Loucy (cell line): ENCODE measurements around the gene CCL14.

Experiments
- EZH2phosphoT487 ChIP-seq: fragments of 200-600 bp; IDR thresholded peaks from 2 replicates; pipeline ENCODE4 v1.6.1; 2018; ENCODE audit warnings: antibody characterized with exemption, mild to moderate bottlenecking, moderate library complexity, borderline replicate concordance
- TF ChIP-seq, protein P1 (sequence below): fragments of 200-600 bp; sonication (generic); conservative IDR thresholded peaks from 2 replicates; pipeline ENCODE4 v1.5.1; 2014; ENCODE audit warnings: mild to moderate bottlenecking, antibody characterized with exemption, low read length

DNA sequence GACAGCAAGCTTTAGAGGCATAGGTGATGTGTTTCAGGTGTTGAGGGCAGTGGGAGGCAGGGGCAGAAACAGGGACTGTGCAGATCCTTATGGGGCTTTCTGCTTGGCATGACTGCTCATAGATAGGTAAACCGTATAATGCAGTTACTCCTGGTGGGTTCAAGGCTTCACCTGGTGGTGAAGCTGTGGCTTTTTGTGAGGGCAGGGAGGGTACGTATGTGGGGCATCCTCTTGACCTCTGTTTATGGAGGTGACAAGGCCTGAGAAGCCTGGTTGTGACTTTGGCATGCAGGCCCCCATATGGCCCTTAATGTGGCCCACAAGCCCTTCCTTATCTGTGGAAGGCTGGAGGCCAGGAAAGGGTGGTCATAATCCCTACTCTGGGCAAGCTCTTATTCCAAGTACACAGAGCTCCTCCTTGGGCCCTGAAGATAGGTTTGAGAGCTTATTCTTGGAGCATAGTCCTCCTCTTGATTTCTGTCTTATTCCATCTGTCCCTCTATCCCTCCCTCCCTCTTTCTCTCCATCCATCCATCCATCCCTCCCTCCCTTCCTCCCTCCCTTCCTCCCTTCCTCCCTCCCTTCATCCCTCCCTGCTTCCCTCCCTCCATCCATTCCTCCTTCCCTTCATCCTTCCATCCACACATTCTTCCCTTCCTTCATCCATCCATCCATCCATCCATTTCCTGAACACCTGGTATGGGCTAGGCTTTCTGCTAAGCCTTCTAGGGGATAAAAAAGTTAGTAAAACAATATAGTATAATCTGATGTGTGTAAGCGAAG is 3.9 kb downstream of the CCL14 start:
- TF ChIP-seq, protein P1, sequence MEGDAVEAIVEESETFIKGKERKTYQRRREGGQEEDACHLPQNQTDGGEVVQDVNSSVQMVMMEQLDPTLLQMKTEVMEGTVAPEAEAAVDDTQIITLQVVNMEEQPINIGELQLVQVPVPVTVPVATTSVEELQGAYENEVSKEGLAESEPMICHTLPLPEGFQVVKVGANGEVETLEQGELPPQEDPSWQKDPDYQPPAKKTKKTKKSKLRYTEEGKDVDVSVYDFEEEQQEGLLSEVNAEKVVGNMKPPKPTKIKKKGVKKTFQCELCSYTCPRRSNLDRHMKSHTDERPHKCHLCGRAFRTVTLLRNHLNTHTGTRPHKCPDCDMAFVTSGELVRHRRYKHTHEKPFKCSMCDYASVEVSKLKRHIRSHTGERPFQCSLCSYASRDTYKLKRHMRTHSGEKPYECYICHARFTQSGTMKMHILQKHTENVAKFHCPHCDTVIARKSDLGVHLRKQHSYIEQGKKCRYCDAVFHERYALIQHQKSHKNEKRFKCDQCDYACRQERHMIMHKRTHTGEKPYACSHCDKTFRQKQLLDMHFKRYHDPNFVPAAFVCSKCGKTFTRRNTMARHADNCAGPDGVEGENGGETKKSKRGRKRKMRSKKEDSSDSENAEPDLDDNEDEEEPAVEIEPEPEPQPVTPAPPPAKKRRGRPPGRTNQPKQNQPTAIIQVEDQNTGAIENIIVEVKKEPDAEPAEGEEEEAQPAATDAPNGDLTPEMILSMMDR: no peak
- TF ChIP-seq EZH2phosphoT487: no peak
